Fibroblast of lung (primary cell): ENCODE data around the gene FMNL2.

Experiments
- EZH2 ChIP-seq: IDR thresholded peaks from 2 replicates; pipeline ENCODE4 v1.5.1; 2012; ENCODE audit warnings: low read length, control low read depth, mild to moderate bottlenecking; ENCODE audit errors: missing control alignments
- TF ChIP-seq, protein P1 (sequence below), 2 donors: IDR thresholded peaks in 1 of 2; conservative IDR thresholded peaks in 1 of 2; 1 replicate in 1 of 2; 2 replicates in 1 of 2; pipeline ENCODE4 v1.5.1; 2011 to 2012; ENCODE audit warnings: low read length in 2 of 2, control low read depth in 1 of 2, inconsistent platforms in 1 of 2, low read depth in 1 of 2, mild to moderate bottlenecking in 1 of 2

DNA sequence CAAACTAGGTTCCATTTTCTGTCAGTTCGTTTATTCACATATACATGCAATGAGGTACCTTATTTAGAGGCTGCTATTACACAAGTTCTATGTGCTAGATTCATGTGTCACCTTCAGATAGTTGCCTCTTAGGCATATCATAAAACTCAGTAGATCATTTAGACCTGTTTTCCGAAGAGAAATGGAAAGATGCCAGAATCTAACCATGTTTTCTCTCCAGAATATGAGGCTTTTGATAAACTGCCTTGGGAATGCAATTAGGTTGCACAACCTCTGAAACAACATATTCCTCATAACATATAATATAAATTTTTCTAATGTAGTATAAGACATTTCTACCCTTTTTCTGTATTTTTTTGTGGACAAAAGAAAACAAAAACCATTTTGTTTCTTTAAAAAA, 274.2 kb downstream of the FMNL2 start:
- TF ChIP-seq, protein P1, sequence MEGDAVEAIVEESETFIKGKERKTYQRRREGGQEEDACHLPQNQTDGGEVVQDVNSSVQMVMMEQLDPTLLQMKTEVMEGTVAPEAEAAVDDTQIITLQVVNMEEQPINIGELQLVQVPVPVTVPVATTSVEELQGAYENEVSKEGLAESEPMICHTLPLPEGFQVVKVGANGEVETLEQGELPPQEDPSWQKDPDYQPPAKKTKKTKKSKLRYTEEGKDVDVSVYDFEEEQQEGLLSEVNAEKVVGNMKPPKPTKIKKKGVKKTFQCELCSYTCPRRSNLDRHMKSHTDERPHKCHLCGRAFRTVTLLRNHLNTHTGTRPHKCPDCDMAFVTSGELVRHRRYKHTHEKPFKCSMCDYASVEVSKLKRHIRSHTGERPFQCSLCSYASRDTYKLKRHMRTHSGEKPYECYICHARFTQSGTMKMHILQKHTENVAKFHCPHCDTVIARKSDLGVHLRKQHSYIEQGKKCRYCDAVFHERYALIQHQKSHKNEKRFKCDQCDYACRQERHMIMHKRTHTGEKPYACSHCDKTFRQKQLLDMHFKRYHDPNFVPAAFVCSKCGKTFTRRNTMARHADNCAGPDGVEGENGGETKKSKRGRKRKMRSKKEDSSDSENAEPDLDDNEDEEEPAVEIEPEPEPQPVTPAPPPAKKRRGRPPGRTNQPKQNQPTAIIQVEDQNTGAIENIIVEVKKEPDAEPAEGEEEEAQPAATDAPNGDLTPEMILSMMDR (conservative IDR thresholded peaks at IDR 0.05 in 1 of 2, IDR thresholded peaks at IDR 0.05 in 1 of 2; ENCODE audit: low read depth in 1 of 2, low read length in 2 of 2), result no peak
- no peak for TF ChIP-seq EZH2
